Thyroid gland (tissue), 4 donors: Measurements from ENCODE around the gene CEP250.

Experiments used
- POLR2A ChIP-seq, 2 donors: fragments of 450-650 bp; IDR thresholded peaks; one replicate each; pipeline ENCODE4 v1.6.1; 2017; ENCODE audit warnings: antibody characterized with exemption in 2 of 2, mild to moderate bottlenecking in 2 of 2, moderate library complexity in 1 of 2
- TF ChIP-seq, protein P1 (sequence below), 6 experiments: fragments of 200-600 bp in 3 of 6; fragments of 450-650 bp in 3 of 6; sonication (generic) in 3 of 6; IDR thresholded peaks; one replicate each; pipeline ENCODE4 v1.5.1; 2016 to 2019; ENCODE audit warnings: antibody characterized with exemption in 6 of 6, mild to moderate bottlenecking in 2 of 6, inconsistent platforms in 1 of 6, moderate library complexity in 1 of 6

DNA sequence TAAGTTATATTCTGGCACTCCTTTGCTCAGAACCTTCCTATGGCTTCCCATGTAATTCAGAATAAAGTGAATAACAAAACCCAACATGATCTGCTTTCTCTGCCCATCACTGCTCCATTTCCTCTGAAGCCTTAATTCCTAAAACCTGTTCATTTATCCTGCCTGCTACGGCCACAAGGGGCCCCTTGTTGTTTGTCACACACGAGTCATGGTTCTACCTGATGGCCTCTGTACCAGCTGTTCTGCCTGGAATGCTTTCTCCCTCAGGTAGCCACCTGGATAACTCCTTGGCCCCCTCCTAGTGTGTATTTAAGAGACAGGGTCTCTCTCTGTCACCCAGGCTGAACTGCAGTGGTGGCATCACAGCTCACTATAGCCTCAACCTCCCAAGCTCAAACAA is 113.2 kb downstream of the CEP250 start:
- TF ChIP-seq POLR2A (IDR thresholded peaks at IDR 0.05): no peak
- TF ChIP-seq, protein P1, sequence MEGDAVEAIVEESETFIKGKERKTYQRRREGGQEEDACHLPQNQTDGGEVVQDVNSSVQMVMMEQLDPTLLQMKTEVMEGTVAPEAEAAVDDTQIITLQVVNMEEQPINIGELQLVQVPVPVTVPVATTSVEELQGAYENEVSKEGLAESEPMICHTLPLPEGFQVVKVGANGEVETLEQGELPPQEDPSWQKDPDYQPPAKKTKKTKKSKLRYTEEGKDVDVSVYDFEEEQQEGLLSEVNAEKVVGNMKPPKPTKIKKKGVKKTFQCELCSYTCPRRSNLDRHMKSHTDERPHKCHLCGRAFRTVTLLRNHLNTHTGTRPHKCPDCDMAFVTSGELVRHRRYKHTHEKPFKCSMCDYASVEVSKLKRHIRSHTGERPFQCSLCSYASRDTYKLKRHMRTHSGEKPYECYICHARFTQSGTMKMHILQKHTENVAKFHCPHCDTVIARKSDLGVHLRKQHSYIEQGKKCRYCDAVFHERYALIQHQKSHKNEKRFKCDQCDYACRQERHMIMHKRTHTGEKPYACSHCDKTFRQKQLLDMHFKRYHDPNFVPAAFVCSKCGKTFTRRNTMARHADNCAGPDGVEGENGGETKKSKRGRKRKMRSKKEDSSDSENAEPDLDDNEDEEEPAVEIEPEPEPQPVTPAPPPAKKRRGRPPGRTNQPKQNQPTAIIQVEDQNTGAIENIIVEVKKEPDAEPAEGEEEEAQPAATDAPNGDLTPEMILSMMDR (IDR thresholded peaks at IDR 0.05): no peak
